ENCODE results near the gene IGLON5. TPM values are rescaled to one million over a fixed set of nuclear protein-coding genes. Genes with fewer than 3 reads are reported as not detected.

IGLON5 gene
- polyA plus RNA-seq, 3 donors from 2014 or later = not detected

Other genes with a start within 250 kb of the IGLON5 start
- gene KLK13, start 246.6 kb upstream of the IGLON5 start, polyA plus RNA-seq = not detected
- gene KLK14, start 228.8 kb upstream of the IGLON5 start, polyA plus RNA-seq = not detected
- 1 to 10 TPM; 2.0 to 5.6 (median 5.0) TPM for gene CTU1, start 203.2 kb upstream of the IGLON5 start, polyA plus RNA-seq
- 10 to 100 TPM in 2 of 3 donors, 1 to 10 TPM in 1; 6.2 to 16.8 (median 11.3) TPM for gene SIGLEC9, start 186.7 kb upstream of the IGLON5 start, polyA plus RNA-seq
- 100 to 1,000 TPM; 108 to 213 (median 129) TPM for gene SIGLEC7, start 169.3 kb upstream of the IGLON5 start, polyA plus RNA-seq
- gene CD33, start 86.6 kb upstream of the IGLON5 start, polyA plus RNA-seq = 10 to 100 TPM in 2 of 3 donors, 1 to 10 TPM in 1; 3.5 to 17.4 (median 10.3) TPM
- gene SIGLECL1, start 60.6 kb upstream of the IGLON5 start, polyA plus RNA-seq = not detected
- under 1 TPM in 1 of 3 donors, not detected in 2; 0.38 TPM for gene VSIG10L, start 30.5 kb downstream of the IGLON5 start, polyA plus RNA-seq
- 10 to 100 TPM; 49.9 to 74.4 (median 69.3) TPM for gene ETFB, start 54.7 kb downstream of the IGLON5 start, polyA plus RNA-seq
- under 1 TPM in 1 of 3 donors, not detected in 2; 0.83 TPM for gene CLDND2, start 57.4 kb downstream of the IGLON5 start, polyA plus RNA-seq
- gene NKG7, start 61.0 kb downstream of the IGLON5 start, polyA plus RNA-seq = 1,000 to 10,000 TPM; 7,925 to 8,923 (median 8,385) TPM
- 10 to 100 TPM; 19.2 to 40.0 (median 37.9) TPM for gene LIM2, start 76.3 kb downstream of the IGLON5 start, polyA plus RNA-seq
- gene C19orf84, start 78.9 kb downstream of the IGLON5 start, polyA plus RNA-seq = 1 to 10 TPM in 2 of 3 donors, not detected in 1; 1.7 to 3.8 TPM
- gene SIGLEC10, start 106.0 kb downstream of the IGLON5 start, polyA plus RNA-seq = 1 to 10 TPM in 1 of 3 donors, under 1 TPM in 2; 0.09 to 1.8 (median 0.39) TPM
- gene SIGLEC8, start 146.8 kb downstream of the IGLON5 start, polyA plus RNA-seq = not detected
- not detected for gene CEACAM18, start 166.9 kb downstream of the IGLON5 start, polyA plus RNA-seq
- gene SIGLEC12, start 190.2 kb downstream of the IGLON5 start, polyA plus RNA-seq = not detected
- gene SIGLEC6, start 220.0 kb downstream of the IGLON5 start, polyA plus RNA-seq = under 1 TPM in 2 of 3 donors, not detected in 1; 0.39 to 0.68 TPM

All from immature natural killer cell (primary cell).